Measurements from ENCODE around the gene TP63.

The TP63 gene

GRCh38 chr3:189780546-189781270 lies 149.5 kb downstream of the TP63 start:
- DNase-seq (ENCODE audit: low read depth) = no peak

GRCh38 chr3:189781415-189781814 lies 150.2 kb downstream of the TP63 start:
- DNase-seq (ENCODE audit: low read depth) = no peak

- no peak for DNase-seq (ENCODE audit: low read depth)
These were observed 155.4 kb downstream of the TP63 start for GRCh38 chr3:189786479-189787064.

- DNase-seq (ENCODE audit: low read depth) = no peak
These were observed 156.0 kb downstream of the TP63 start for GRCh38 chr3:189787191-189787590.

- DNase-seq (ENCODE audit: low read depth) = no peak
These were observed 156.4 kb downstream of the TP63 start for GRCh38 chr3:189787632-189788031.

GRCh38 chr3:189789432-189789831 lies 158.2 kb downstream of the TP63 start:
- no peak for DNase-seq (ENCODE audit: low read depth)

GRCh38 chr3:189790658-189791057 lies 159.5 kb downstream of the TP63 start:
- DNase-seq (ENCODE audit: low read depth) = no peak

- DNase-seq (ENCODE audit: low read depth) = no peak
These were observed 161.1 kb downstream of the TP63 start for GRCh38 chr3:189792046-189792929.

- DNase-seq (ENCODE audit: low read depth) = no peak
These were observed 163.3 kb downstream of the TP63 start for GRCh38 chr3:189794518-189794917.

GRCh38 chr3:189797103-189797750 lies 166.0 kb downstream of the TP63 start:
- DNase-seq (ENCODE audit: low read depth) = no peak

- no peak for DNase-seq (ENCODE audit: low read depth)
These were observed 168.2 kb downstream of the TP63 start for GRCh38 chr3:189799366-189799765.

- no peak for DNase-seq (ENCODE audit: low read depth)
These were observed 169.2 kb downstream of the TP63 start for GRCh38 chr3:189800436-189800835.

GRCh38 chr3:189803254-189803653 lies 172.1 kb downstream of the TP63 start:
- no peak for DNase-seq (ENCODE audit: low read depth)

- DNase-seq (ENCODE audit: low read depth) = no peak
These were observed 174.3 kb downstream of the TP63 start for GRCh38 chr3:189805375-189806067.

- DNase-seq (ENCODE audit: low read depth) = no peak
These were observed 175.2 kb downstream of the TP63 start for GRCh38 chr3:189806171-189806951.

GRCh38 chr3:189808246-189809007 lies 177.2 kb downstream of the TP63 start:
- DNase-seq (ENCODE audit: low read depth) = no peak

GRCh38 chr3:189809583-189809982 lies 178.4 kb downstream of the TP63 start:
- no peak for DNase-seq (ENCODE audit: low read depth)

- no peak for DNase-seq (ENCODE audit: low read depth)
These were observed 181.7 kb downstream of the TP63 start for GRCh38 chr3:189812806-189813465.

GRCh38 chr3:189813647-189814240 lies 182.6 kb downstream of the TP63 start:
- DNase-seq (ENCODE audit: low read depth) = no peak

Data from stimulated activated CD4-positive, alpha-beta T cell treated with anti-CD3 and anti-CD28 coated beads, Interleukin-2, amount 100 ng/mL, for 4 hours (primary cell).